ENCODE measurements around the gene TSR1. TPM values are rescaled to one million over a fixed set of nuclear protein-coding genes. Genes with fewer than 3 reads are reported as not detected.

Gene TSR1
- polyA plus RNA-seq, 3 donors, result 8.1 to 10.8 (median 9.3) TPM

DNA sequence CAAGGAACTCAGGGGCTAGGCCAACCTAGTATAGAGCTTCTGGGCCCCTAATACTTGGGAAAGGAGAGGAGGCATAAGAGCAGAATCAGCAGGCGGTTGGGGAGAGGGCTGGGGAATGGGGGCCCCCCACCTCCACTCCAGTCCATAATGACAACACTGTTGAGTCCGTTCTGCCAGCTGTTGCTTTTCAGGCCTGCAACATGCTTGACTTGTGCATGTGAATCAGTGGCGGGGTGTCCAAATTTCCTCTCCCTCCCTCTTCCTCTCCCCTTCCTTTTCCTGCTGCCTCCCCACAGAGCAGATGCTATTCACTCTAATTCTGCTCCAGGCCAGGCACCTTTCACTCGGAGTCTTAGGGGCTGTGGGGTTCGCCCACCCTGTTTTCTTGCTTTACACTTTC lies 32.8 kb upstream of the TSR1 start:
- intact Hi-C loops (cut with micrococcal nuclease), result no loop called here
- 75% methylated on average over 2 of the region's 5 CpGs for WGBS (ENCODE audit: insufficient coverage)

DNA sequence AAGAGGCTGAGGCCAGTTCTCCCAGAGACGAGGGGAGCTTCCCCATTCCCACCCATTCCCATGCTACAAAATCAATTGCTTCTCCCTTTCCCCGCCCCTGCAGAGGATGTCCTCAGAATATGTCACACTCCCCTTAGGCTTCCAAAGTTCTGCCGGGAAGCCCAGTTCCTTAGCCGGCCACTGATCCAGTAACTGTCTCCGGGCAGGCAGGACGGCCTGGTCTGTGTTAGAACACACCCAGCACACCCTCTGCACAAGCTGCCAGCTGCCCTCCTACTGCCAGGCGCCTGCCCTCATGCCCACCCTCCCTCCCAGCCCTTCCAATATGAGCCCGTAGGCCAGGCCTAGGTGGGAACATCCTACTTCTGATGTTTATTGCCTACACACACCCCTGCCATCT lies 32.1 kb upstream of the TSR1 start:
- peaks cover 12% of the 10 kb centered on the region for H3K4me1 Mint-ChIP-seq
- WGBS (ENCODE audit: insufficient coverage), result 100% methylated on average over 3 of the region's 8 CpGs

More for the DNA sequence above, 32.8 kb upstream of the TSR1 start:
- Mint-ChIP-seq H3K27ac (peak overlapping the region in 2 of 7 donors; percentile 38 to 68), H3K27me3 (ENCODE audit: low read depth in 3 of 3) (peaks cover 0 to 2% (median 0%) of the 10 kb centered on the region in 3 donors), H3K36me3 (peaks cover 31 to 48% of the 10 kb centered on the region in 2 donors), H3K4me3 (no peak overlapping the region), H3K4me1 (peaks cover 12% of the 10 kb centered on the region), H3K9me3 (no peaks in the 10 kb centered on the region)
- Histone ChIP-seq H4K20me1 (ENCODE audit: insufficient read depth, low read length) (no peaks in the 10 kb centered on the region), H2AFZ (ENCODE audit: insufficient read depth, low read depth, low read length, poor library complexity, severe bottlenecking) (no peak overlapping the region), H3K4me2 (replicated peaks; ENCODE audit: extremely low read depth, low read length, poor library complexity, severe bottlenecking) (no peak overlapping the region), H3K27me3 (ENCODE audit: control insufficient read depth in 2 of 2, insufficient read depth in 2 of 2, low read length in 2 of 2) (no peaks in the 10 kb centered on the region), H3K27ac (ENCODE audit: low read depth in 1 of 2, low read length in 2 of 2) (no peak overlapping the region), H3K9ac (ENCODE audit: insufficient read depth, low read length, poor library complexity, severe bottlenecking) (no peak overlapping the region), H3K79me2 (ENCODE audit: insufficient read depth, low read length) (no peaks in the 10 kb centered on the region), H3K36me3 (replicated peaks in 1 of 2; ENCODE audit: control insufficient read depth in 1 of 2, insufficient read depth in 2 of 2, low read length in 2 of 2) (peaks cover 27 to 29% of the 10 kb centered on the region in 2 donors), H3K4me3 (replicated peaks in 1 of 3; ENCODE audit: low read depth in 2 of 3, low read length in 3 of 3) (no peak overlapping the region), H3K9me3 (replicated peaks in 1 of 2; ENCODE audit: control insufficient read depth in 1 of 2, insufficient read depth in 1 of 2, low read length in 2 of 2) (no peaks in the 10 kb centered on the region), H3K4me1 (ENCODE audit: control insufficient read depth in 1 of 2, insufficient read depth in 2 of 2, low read length in 2 of 2) (no peaks in the 10 kb centered on the region)
- TF ChIP-seq, protein P1, sequence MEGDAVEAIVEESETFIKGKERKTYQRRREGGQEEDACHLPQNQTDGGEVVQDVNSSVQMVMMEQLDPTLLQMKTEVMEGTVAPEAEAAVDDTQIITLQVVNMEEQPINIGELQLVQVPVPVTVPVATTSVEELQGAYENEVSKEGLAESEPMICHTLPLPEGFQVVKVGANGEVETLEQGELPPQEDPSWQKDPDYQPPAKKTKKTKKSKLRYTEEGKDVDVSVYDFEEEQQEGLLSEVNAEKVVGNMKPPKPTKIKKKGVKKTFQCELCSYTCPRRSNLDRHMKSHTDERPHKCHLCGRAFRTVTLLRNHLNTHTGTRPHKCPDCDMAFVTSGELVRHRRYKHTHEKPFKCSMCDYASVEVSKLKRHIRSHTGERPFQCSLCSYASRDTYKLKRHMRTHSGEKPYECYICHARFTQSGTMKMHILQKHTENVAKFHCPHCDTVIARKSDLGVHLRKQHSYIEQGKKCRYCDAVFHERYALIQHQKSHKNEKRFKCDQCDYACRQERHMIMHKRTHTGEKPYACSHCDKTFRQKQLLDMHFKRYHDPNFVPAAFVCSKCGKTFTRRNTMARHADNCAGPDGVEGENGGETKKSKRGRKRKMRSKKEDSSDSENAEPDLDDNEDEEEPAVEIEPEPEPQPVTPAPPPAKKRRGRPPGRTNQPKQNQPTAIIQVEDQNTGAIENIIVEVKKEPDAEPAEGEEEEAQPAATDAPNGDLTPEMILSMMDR (IDR thresholded peaks at IDR 0.05), result no peak
- no peak for DNase-seq

More for the DNA sequence above, 32.1 kb upstream of the TSR1 start:
- Mint-ChIP-seq H3K9me3 (no peaks in the 10 kb centered on the region), H3K27ac (peak overlapping the region in 1 of 7 donors; percentile 58), H3K27me3 (ENCODE audit: low read depth in 3 of 3) (peaks cover 0 to 2% (median 1%) of the 10 kb centered on the region in 3 donors), H3K36me3 (peaks cover 35 to 49% of the 10 kb centered on the region in 2 donors), H3K4me3 (no peak overlapping the region)
- H3K4me2 ChIP-seq (replicated peaks; ENCODE audit: extremely low read depth, low read length, poor library complexity, severe bottlenecking), result no peak overlapping the region
- no peak overlapping the region for H3K27ac ChIP-seq (ENCODE audit: low read depth in 1 of 2, low read length in 2 of 2)
- no peaks in the 10 kb centered on the region for H3K4me1 ChIP-seq (ENCODE audit: control insufficient read depth in 1 of 2, insufficient read depth in 2 of 2, low read length in 2 of 2)
- H3K36me3 ChIP-seq (replicated peaks in 1 of 2; ENCODE audit: control insufficient read depth in 1 of 2, insufficient read depth in 2 of 2, low read length in 2 of 2), result peaks cover 25 to 32% of the 10 kb centered on the region in 2 donors
- no peak overlapping the region for H3K4me3 ChIP-seq (replicated peaks in 1 of 3; ENCODE audit: low read depth in 2 of 3, low read length in 3 of 3)
- no peak overlapping the region for H2AFZ ChIP-seq (ENCODE audit: insufficient read depth, low read depth, low read length, poor library complexity, severe bottlenecking)
- no peaks in the 10 kb centered on the region for H3K79me2 ChIP-seq (ENCODE audit: insufficient read depth, low read length)
- TF ChIP-seq, protein P1 (IDR thresholded peaks at IDR 0.05), result no peak
- H3K9me3 ChIP-seq (replicated peaks in 1 of 2; ENCODE audit: control insufficient read depth in 1 of 2, insufficient read depth in 1 of 2, low read length in 2 of 2), result no peaks in the 10 kb centered on the region
- H3K27me3 ChIP-seq (ENCODE audit: control insufficient read depth in 2 of 2, insufficient read depth in 2 of 2, low read length in 2 of 2), result no peaks in the 10 kb centered on the region
- H3K9ac ChIP-seq (ENCODE audit: insufficient read depth, low read length, poor library complexity, severe bottlenecking), result no peak overlapping the region
- H4K20me1 ChIP-seq (ENCODE audit: insufficient read depth, low read length), result no peaks in the 10 kb centered on the region
- intact Hi-C loops (cut with micrococcal nuclease), result no loop called here
- DNase-seq, result no peak

Measured in CD14-positive monocyte (primary cell).